Tibial nerve (tissue), 3 donors: Measurements from ENCODE around the gene ETFB.

Source experiments
- CTCF ChIP-seq, 5 experiments: fragments of 200-600 bp in 3 of 5; fragments of 450-650 bp in 2 of 5; sonication (generic) in 3 of 5; IDR thresholded peaks; one replicate each; pipeline ENCODE4 v1.5.1; 2016 to 2019; ENCODE audit warnings: antibody characterized with exemption in 5 of 5, mild to moderate bottlenecking in 3 of 5, moderate library complexity in 2 of 5
- POLR2A ChIP-seq, 2 donors: fragments of 450-650 bp; IDR thresholded peaks; one replicate each; pipeline ENCODE4 v1.6.1; 2017; ENCODE audit warnings: antibody characterized with exemption in 2 of 2, mild to moderate bottlenecking in 2 of 2, moderate library complexity in 2 of 2

DNA sequence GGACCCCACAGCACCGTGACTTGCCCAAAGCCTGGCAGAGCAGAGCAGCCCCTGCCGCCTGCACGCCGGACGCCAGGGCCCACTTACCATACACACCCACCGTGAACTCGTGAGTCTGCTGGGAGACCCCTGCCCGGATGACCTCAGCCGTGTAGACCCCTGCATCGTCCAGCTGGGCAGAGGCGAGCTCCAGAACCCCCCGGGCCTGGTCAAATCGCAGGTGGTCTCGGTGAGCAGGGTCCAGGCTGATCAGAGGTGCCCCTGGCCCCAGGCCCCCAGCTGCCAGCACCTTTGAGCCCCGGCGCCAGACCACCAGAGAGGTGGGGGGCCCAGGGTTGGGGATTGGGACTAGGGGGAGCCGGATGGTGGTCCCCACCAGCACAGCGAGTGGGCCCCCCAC lies 25.1 kb downstream of the ETFB start:
- TF ChIP-seq CTCF (IDR thresholded peaks at IDR 0.05) (no peak), POLR2A (IDR thresholded peaks at IDR 0.05) (no peak)
